HepG2 (cell line): ENCODE data around the gene IFNLR1. TPM values are rescaled to one million over a fixed set of nuclear protein-coding genes. Genes with fewer than 3 reads are reported as not detected.

ENCODE experiments used
- ARHGAP35 ChIP-seq: sonication (generic); formaldehyde crosslinking; IDR thresholded peaks from 2 replicates; pipeline ENCODE4 v1.9.0; 2022; ENCODE audit warnings: mild to moderate bottlenecking, inconsistent platforms, moderate library complexity, missing genetic modification reagents, borderline replicate concordance
- MAX ChIP-seq: IDR thresholded peaks from 2 replicates; pipeline ENCODE4 v1.6.1; 2012; ENCODE audit warnings: inconsistent platforms
- MIER3 ChIP-seq: IDR thresholded peaks from 2 replicates; pipeline ENCODE4 v1.6.1; 2016; ENCODE audit warnings: missing compliant biosample characterization, borderline replicate concordance
- NONO ChIP-seq, 2 experiments: fragments of 450-650 bp in 1 of 2; sonication (generic) in 1 of 2; formaldehyde crosslinking in 1 of 2; IDR thresholded peaks in 1 of 2; conservative IDR thresholded peaks in 1 of 2; 2 replicates each; pipeline versions ENCODE4 v1.6.1 to v1.8.0; 2017 to 2022; ENCODE audit warnings: mild to moderate bottlenecking in 1 of 2, missing genetic modification reagents in 1 of 2, moderate library complexity in 1 of 2
- RBFOX2 ChIP-seq: fragments of 200-400 bp; formaldehyde crosslinking; IDR thresholded peaks from 2 replicates; pipeline ENCODE4 v1.6.1; 2017; ENCODE audit warnings: low read depth, mild to moderate bottlenecking, low read length
- RORA ChIP-seq: sonication (generic); formaldehyde crosslinking; IDR thresholded peaks from 2 replicates; pipeline ENCODE4 v1.5.0; 2020; ENCODE audit warnings: mild to moderate bottlenecking, missing genetic modification reagents, moderate library complexity
- SCMH1 ChIP-seq: sonication (generic); formaldehyde crosslinking; IDR thresholded peaks from 2 replicates; pipeline ENCODE4 v1.9.0; 2021; ENCODE audit warnings: missing genetic modification reagents, mild to moderate bottlenecking, borderline replicate concordance
- SMAD1 ChIP-seq: sonication (generic); formaldehyde crosslinking; IDR thresholded peaks from 2 replicates; pipeline ENCODE4 v1.4.0; 2020; ENCODE audit warnings: missing genetic modification reagents, low read depth, mild to moderate bottlenecking, borderline replicate concordance
- SMARCC2 ChIP-seq: fragments of 450-650 bp; IDR thresholded peaks from 2 replicates; pipeline ENCODE4 v1.6.1; 2017; ENCODE audit warnings: antibody characterized with exemption, mild to moderate bottlenecking
- SMYD3 ChIP-seq: sonication (generic); formaldehyde crosslinking; IDR thresholded peaks from 2 replicates; pipeline ENCODE4 v1.8.1; 2023; ENCODE audit warnings: mild to moderate bottlenecking, missing genetic modification reagents
- ZBTB42 ChIP-seq: sonication (generic); formaldehyde crosslinking; IDR thresholded peaks from 2 replicates; pipeline ENCODE4 v1.5.0; 2020; ENCODE audit warnings: mild to moderate bottlenecking, missing genetic modification reagents
- ZFP41 ChIP-seq: sonication (generic); formaldehyde crosslinking; IDR thresholded peaks from 2 replicates; pipeline ENCODE4 v1.4.0; 2020; ENCODE audit warnings: mild to moderate bottlenecking, missing genetic modification reagents, borderline replicate concordance
- ZKSCAN1 ChIP-seq: fragments of 150-350 bp; IDR thresholded peaks from 2 replicates; pipeline ENCODE4 v1.6.1; 2014; ENCODE audit warnings: low read length
- ZMYM4 ChIP-seq: sonication (generic); formaldehyde crosslinking; IDR thresholded peaks from 2 replicates; pipeline ENCODE4 v1.8.1; 2023; ENCODE audit warnings: mild to moderate bottlenecking, missing genetic modification reagents
- ZNF224 ChIP-seq: sonication (generic); formaldehyde crosslinking; IDR thresholded peaks from 2 replicates; pipeline ENCODE4 v1.5.0; 2020; ENCODE audit warnings: mild to moderate bottlenecking, missing genetic modification reagents
- ZNF253 ChIP-seq: sonication (generic); formaldehyde crosslinking; IDR thresholded peaks from 2 replicates; pipeline ENCODE4 v1.8.0; 2022; ENCODE audit warnings: mild to moderate bottlenecking, missing genetic modification reagents, borderline replicate concordance
- ZNF331 ChIP-seq: sonication (generic); formaldehyde crosslinking; IDR thresholded peaks from 2 replicates; pipeline ENCODE4 v1.4.0; 2020; ENCODE audit warnings: missing genetic modification reagents
- ZNF350 ChIP-seq: sonication (generic); formaldehyde crosslinking; IDR thresholded peaks from 2 replicates; pipeline ENCODE4 v1.4.0; 2020; ENCODE audit warnings: mild to moderate bottlenecking, low read depth, missing genetic modification reagents, borderline replicate concordance
- ZNF414 ChIP-seq: sonication (generic); formaldehyde crosslinking; IDR thresholded peaks from 2 replicates; pipeline ENCODE4 v1.5.0; 2020; ENCODE audit warnings: missing genetic modification reagents
- ZNF460 ChIP-seq: sonication (generic); formaldehyde crosslinking; IDR thresholded peaks from 2 replicates; pipeline ENCODE4 v1.5.1; 2020; ENCODE audit warnings: missing genetic modification reagents, mild to moderate bottlenecking, borderline replicate concordance
- ZNF788 ChIP-seq: sonication (generic); formaldehyde crosslinking; IDR thresholded peaks from 2 replicates; pipeline ENCODE4 v1.5.0; 2020; ENCODE audit warnings: mild to moderate bottlenecking, missing genetic modification reagents, borderline replicate concordance
- ZNF792 ChIP-seq: IDR thresholded peaks from 2 replicates; pipeline ENCODE4 v1.6.1; 2016
- ZNF839 ChIP-seq: sonication (generic); formaldehyde crosslinking; IDR thresholded peaks from 2 replicates; pipeline ENCODE4 v1.4.0; 2020; ENCODE audit warnings: missing genetic modification reagents, mild to moderate bottlenecking, borderline replicate concordance
- polyA plus RNA-seq, 8 experiments: library from polyadenylated mRNA; depleted of rRNA in 3 of 8; stranded (reverse) in 7 of 8; unstranded in 1 of 8; fragments of >200 nt; fragmentation: Illumina TruSeq in 4 of 8; extraction: Trizol in 4 of 8; gene quantifications; 2 replicates each; pipeline versions ENCODE4 v1.2.1 to v1.2.3, GENCODE V29; 2011 to 2016; ENCODE audit warnings: low read depth in 4 of 8, missing spikeins in 1 of 8, mixed read lengths in 1 of 8; ENCODE audit not compliant: insufficient read depth in 1 of 8
- total RNA-seq, 5 experiments: library from RNA; depleted of rRNA; stranded (reverse); fragments of >200 nt; fragmentation: Illumina TruSeq; extraction: Trizol; gene quantifications; 2 replicates each; pipeline ENCODE4 v1.2.3, GENCODE V29; 2016; ENCODE audit warnings: low read depth in 1 of 5
- TF ChIP-seq, protein P1 (sequence below): sonication (generic); formaldehyde crosslinking; IDR thresholded peaks from 2 replicates; pipeline ENCODE4 v1.4.0; 2020; ENCODE audit warnings: missing genetic modification reagents
- TF ChIP-seq, protein P2 (sequence below): sonication (generic); formaldehyde crosslinking; IDR thresholded peaks from 2 replicates; pipeline ENCODE4 v1.8.1; 2023; ENCODE audit warnings: missing genetic modification reagents, mild to moderate bottlenecking, borderline replicate concordance
- TF ChIP-seq, protein P3 (sequence below): IDR thresholded peaks from 2 replicates; pipeline ENCODE4 v1.6.1; 2016; ENCODE audit warnings: low read depth

The IFNLR1 gene
- total and polyA plus RNA-seq, 2 of the 13 experiments (the other 11 are each of a cell fraction or from before 2014, with no cell fraction given), result 3.8 to 8.5 TPM

GRCh38 chr1:24108334-24109165, 78.5 kb downstream of the IFNLR1 start (continued):
- TF ChIP-seq ZNF414 (CRISPR knock-in tag) (no peak; the same call in 1 of the 2 replicates), ZNF788 (peak; percentile 82; the same call in 1 of the 2 replicates), ZBTB42 (CRISPR knock-in tag) (no peak), ZNF253 (CRISPR knock-in tag) (no peak), MAX (peak; percentile 49; the same call in 1 of the 2 replicates), ZNF350 (CRISPR knock-in tag) (no peak), ZMYM4 (peak; percentile 45; the same call in 1 of the 2 replicates), ZNF839 (CRISPR knock-in tag) (no peak), SMAD1 (CRISPR knock-in tag) (no peak), ZNF792 (no peak), ZFP41 (CRISPR knock-in tag) (no peak), ZNF224 (no peak), RBFOX2 (peak; percentile 42; the same call in 1 of the 2 replicates), MIER3 (CRISPR knock-in tag) (no peak), SCMH1 (no peak), RORA (CRISPR knock-in tag) (no peak), SMARCC2 (no peak), ZKSCAN1 (no peak), ARHGAP35 (CRISPR knock-in tag) (no peak), NONO (IDR thresholded peaks at IDR 0.05) (no peak), NONO (CRISPR knock-in tag; conservative IDR thresholded peaks at IDR 0.05) (peak; percentile 59; the same call in 1 of the 2 replicates), ZNF331 (CRISPR knock-in tag) (peak; percentile 54; the same call in 1 of the 2 replicates), ZNF460 (CRISPR knock-in tag) (no peak), SMYD3 (0 out of 2 replicates have a peak, but pooled peaks have one; percentile 54)
- TF ChIP-seq, protein P1, sequence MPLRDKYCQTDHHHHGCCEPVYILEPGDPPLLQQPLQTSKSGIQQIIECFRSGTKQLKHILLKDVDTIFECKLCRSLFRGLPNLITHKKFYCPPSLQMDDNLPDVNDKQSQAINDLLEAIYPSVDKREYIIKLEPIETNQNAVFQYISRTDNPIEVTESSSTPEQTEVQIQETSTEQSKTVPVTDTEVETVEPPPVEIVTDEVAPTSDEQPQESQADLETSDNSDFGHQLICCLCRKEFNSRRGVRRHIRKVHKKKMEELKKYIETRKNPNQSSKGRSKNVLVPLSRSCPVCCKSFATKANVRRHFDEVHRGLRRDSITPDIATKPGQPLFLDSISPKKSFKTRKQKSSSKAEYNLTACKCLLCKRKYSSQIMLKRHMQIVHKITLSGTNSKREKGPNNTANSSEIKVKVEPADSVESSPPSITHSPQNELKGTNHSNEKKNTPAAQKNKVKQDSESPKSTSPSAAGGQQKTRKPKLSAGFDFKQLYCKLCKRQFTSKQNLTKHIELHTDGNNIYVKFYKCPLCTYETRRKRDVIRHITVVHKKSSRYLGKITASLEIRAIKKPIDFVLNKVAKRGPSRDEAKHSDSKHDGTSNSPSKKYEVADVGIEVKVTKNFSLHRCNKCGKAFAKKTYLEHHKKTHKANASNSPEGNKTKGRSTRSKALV (CRISPR knock-in tag), result no peak
- TF ChIP-seq, protein P2, sequence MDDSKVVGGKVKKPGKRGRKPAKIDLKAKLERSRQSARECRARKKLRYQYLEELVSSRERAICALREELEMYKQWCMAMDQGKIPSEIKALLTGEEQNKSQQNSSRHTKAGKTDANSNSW (CRISPR knock-in tag), result no peak
- TF ChIP-seq, protein P3, sequence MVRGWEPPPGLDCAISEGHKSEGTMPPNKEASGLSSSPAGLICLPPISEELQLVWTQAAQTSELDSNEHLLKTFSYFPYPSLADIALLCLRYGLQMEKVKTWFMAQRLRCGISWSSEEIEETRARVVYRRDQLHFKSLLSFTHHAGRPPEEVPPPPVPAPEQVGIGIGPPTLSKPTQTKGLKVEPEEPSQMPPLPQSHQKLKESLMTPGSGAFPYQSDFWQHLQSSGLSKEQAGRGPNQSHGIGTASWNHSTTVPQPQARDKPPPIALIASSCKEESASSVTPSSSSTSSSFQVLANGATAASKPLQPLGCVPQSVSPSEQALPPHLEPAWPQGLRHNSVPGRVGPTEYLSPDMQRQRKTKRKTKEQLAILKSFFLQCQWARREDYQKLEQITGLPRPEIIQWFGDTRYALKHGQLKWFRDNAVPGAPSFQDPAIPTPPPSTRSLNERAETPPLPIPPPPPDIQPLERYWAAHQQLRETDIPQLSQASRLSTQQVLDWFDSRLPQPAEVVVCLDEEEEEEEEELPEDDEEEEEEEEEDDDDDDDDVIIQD (CRISPR knock-in tag), result no peak
